Gastrocnemius medialis (tissue), 4 donors: ENCODE measurements around the gene MYRF. TPM values are rescaled to one million over a fixed set of nuclear protein-coding genes. Genes with fewer than 3 reads are reported as not detected.

ENCODE experiments used
- ATAC-seq, 2 donors: fragments of 150-250 bp; one replicate each; pipeline ENCODE4 v1.9.1; 2016
- DNase-seq, 2 donors: peaks; one replicate each; pipeline ENCODE4 v3.0.0-alpha.2; 2019
- H3K27ac ChIP-seq, 4 donors: fragments of 200-600 bp; sonication (generic); 1 replicate in 1 of 4; 2 replicates in 3 of 4; pipeline ENCODE4 v1.5.1; 2016 to 2018; ENCODE audit warnings: mild to moderate bottlenecking in 2 of 4, moderate library complexity in 1 of 4
- H3K27me3 ChIP-seq, 3 donors: fragments of 200-600 bp; sonication (generic) in 2 of 3; 1 replicate in 1 of 3; 2 replicates in 2 of 3; pipeline versions ENCODE4 v1.5.1 to v1.6.0; 2016 to 2019; ENCODE audit warnings: mild to moderate bottlenecking in 1 of 3, moderate library complexity in 1 of 3
- H3K36me3 ChIP-seq, 2 donors: fragments of 200-600 bp; sonication (generic) in 1 of 2; one replicate each; pipeline ENCODE4 v1.5.1; 2017 to 2018
- H3K4me1 ChIP-seq, 2 donors: fragments of 200-600 bp; sonication (generic) in 1 of 2; one replicate each; pipeline ENCODE4 v1.5.1; 2016 to 2017; ENCODE audit warnings: mild to moderate bottlenecking in 2 of 2
- H3K4me3 ChIP-seq, 4 donors: fragments of 200-600 bp; sonication (generic) in 3 of 4; 1 replicate in 1 of 4; 2 replicates in 3 of 4; pipeline ENCODE4 v1.5.1; 2016 to 2019; ENCODE audit warnings: mild to moderate bottlenecking in 2 of 4
- H3K9me3 ChIP-seq, 3 donors: fragments of 200-600 bp; sonication (generic) in 2 of 3; 1 replicate in 1 of 3; 2 replicates in 2 of 3; pipeline ENCODE4 v1.5.1; 2016 to 2019
- CTCF ChIP-seq, 5 experiments: fragments of 450-650 bp in 3 of 5; fragments of 200-600 bp in 2 of 5; sonication (generic) in 2 of 5; IDR thresholded peaks in 4 of 5; conservative IDR thresholded peaks in 1 of 5; 1 replicate in 4 of 5; 2 replicates in 1 of 5; pipeline ENCODE4 v1.5.1; 2016 to 2019; ENCODE audit warnings: antibody characterized with exemption in 5 of 5, mild to moderate bottlenecking in 3 of 5, moderate library complexity in 3 of 5
- POLR2A ChIP-seq, 2 donors: fragments of 450-650 bp; IDR thresholded peaks; one replicate each; pipeline ENCODE4 v1.6.1; 2017; ENCODE audit warnings: antibody characterized with exemption in 2 of 2, mild to moderate bottlenecking in 2 of 2, moderate library complexity in 2 of 2
- in situ Hi-C, 4 donors: fragments of 200-750 bp; cut with MboI; loops; one replicate each; pipeline versions ENCODE4 v1.15.0 to v1.8.0; 2017; ENCODE audit warnings: low sequenced_read_pairs in 4 of 4
- intact Hi-C: fragments of 100-400 bp; cut with DNase I; formaldehyde crosslinking; loops from one replicate; pipeline ENCODE4 v1.15.1; 2023; ENCODE audit warnings: low total_unique reads
- total RNA-seq, 4 donors: library from RNA; depleted of rRNA; stranded (reverse); fragments of >200 nt; gene quantifications; one replicate each; pipeline versions ENCODE4 v1.1.0 to v1.2.3, GENCODE V29; 2016

The MYRF gene
- total RNA-seq, 4 donors from 2014 or later, result 0.07 TPM; not detected in 3

- Histone ChIP-seq H3K36me3 (no peaks in the 10 kb centered on the region), H3K27ac (peak overlapping the region; percentile 87 to 92 (median 90)), H3K4me3 (peak overlapping the region in 3 of 4 donors; percentile 64 to 88 (median 75)), H3K27me3 (no peaks in the 10 kb centered on the region), H3K9me3 (no peaks in the 10 kb centered on the region), H3K4me1 (peaks cover 11 to 17% of the 10 kb centered on the region in 2 donors)
- ATAC-seq, result no peak
- TF ChIP-seq CTCF (IDR thresholded peaks at IDR 0.05 in 4 of 5, conservative IDR thresholded peaks at IDR 0.05 in 1 of 5), result no peak
- no peak for TF ChIP-seq POLR2A (IDR thresholded peaks at IDR 0.05)
- no peak for DNase-seq
- in situ Hi-C loops, result no loop called here
- intact Hi-C loops, result loop anchor here (5.0 kb wide), 1 partner anchor 155 kb away; no protein-coding TSS in a partner anchor
Measured at GRCh38 chr11:61817471-61818202, 65.2 kb downstream of the MYRF start.

GRCh38 chr11:61820174-61820573 lies 67.7 kb downstream of the MYRF start:
- in situ Hi-C loops, result no loop called here
- Histone ChIP-seq H3K36me3 (no peaks in the 10 kb centered on the region), H3K9me3 (no peaks in the 10 kb centered on the region), H3K27ac (peak overlapping the region in 2 of 4 donors; percentile 36 to 67), H3K4me3 (no peak overlapping the region), H3K4me1 (peaks cover 6 to 17% of the 10 kb centered on the region in 2 donors), H3K27me3 (no peaks in the 10 kb centered on the region)
- DNase-seq (no peak), ATAC-seq (peak in 1 of 2 donors; percentile 28)
- TF ChIP-seq POLR2A (IDR thresholded peaks at IDR 0.05) (no peak), CTCF (IDR thresholded peaks at IDR 0.05 in 4 of 5, conservative IDR thresholded peaks at IDR 0.05 in 1 of 5) (no peak)
- intact Hi-C loops, result no loop called here

GRCh38 chr11:61826930-61827570 lies 74.6 kb downstream of the MYRF start:
- in situ Hi-C loops (no loop called here), intact Hi-C loops (no loop called here)
- peaks cover 6 to 13% of the 10 kb centered on the region in 2 donors for H3K4me1 ChIP-seq
- H3K9me3 ChIP-seq, result no peaks in the 10 kb centered on the region
- ATAC-seq, result no peak
- peak overlapping the region; percentile 41 to 63 (median 58) for H3K4me3 ChIP-seq
- no peak for DNase-seq
- TF ChIP-seq CTCF (IDR thresholded peaks at IDR 0.05 in 4 of 5, conservative IDR thresholded peaks at IDR 0.05 in 1 of 5) (no peak), POLR2A (IDR thresholded peaks at IDR 0.05) (no peak)
- peaks cover 21 to 39% (median 27%) of the 10 kb centered on the region in 3 donors for H3K27me3 ChIP-seq
- H3K36me3 ChIP-seq, result no peaks in the 10 kb centered on the region
- H3K27ac ChIP-seq, result peak overlapping the region; percentile 10 to 74 (median 69)

- Histone ChIP-seq H3K27ac (peak within 1 kb of the TSS; percentile 57 to 74 (median 69)), H3K27me3 (peaks cover 21 to 39% (median 27%) of the 10 kb centered on the region in 3 donors), H3K9me3 (no peaks in the 10 kb centered on the region), H3K4me3 (peak within 1 kb of the TSS; percentile 41 to 63 (median 58)), H3K4me1 (peaks cover 6 to 13% of the 10 kb centered on the region in 2 donors), H3K36me3 (no peaks in the 10 kb centered on the region)
- DNase-seq, result peak; percentile 64 to 66
- intact Hi-C loops, result no loop called here
- in situ Hi-C loops, result no loop called here
- TF ChIP-seq CTCF (IDR thresholded peaks at IDR 0.05 in 4 of 5, conservative IDR thresholded peaks at IDR 0.05 in 1 of 5), result no peak
- peak; percentile 17 to 18 for TF ChIP-seq POLR2A (IDR thresholded peaks at IDR 0.05)
- peak; percentile 55 to 59 for ATAC-seq
Measured at GRCh38 chr11:61827571-61828378, 75.3 kb downstream of the MYRF start, which contains the start of gene FADS2. Gene FADS2, plus strand, starts transcription at chr11:61828300. Its CDS starts 91 bp downstream, at chr11:61828391.
